Renal pelvis (tissue), 4 donors: ENCODE measurements around the gene SPINT2. TPM values are rescaled to one million over a fixed set of nuclear protein-coding genes. Genes with fewer than 3 reads are reported as not detected.

Experiments used
- DNase-seq: peaks from one replicate; pipeline ENCODE4 v3.0.0-alpha.2; 2013
- polyA plus RNA-seq, 3 donors: library from polyadenylated mRNA; unstranded; fragments of 120-200 nt; gene quantifications; one replicate each; pipeline ENCODE4 v1.2.1, GENCODE V29; 2013; ENCODE audit not compliant: insufficient read length in 3 of 3

SPINT2 gene
- polyA plus RNA-seq, 3 donors, result 371 to 385 (median 383) TPM

DNA sequence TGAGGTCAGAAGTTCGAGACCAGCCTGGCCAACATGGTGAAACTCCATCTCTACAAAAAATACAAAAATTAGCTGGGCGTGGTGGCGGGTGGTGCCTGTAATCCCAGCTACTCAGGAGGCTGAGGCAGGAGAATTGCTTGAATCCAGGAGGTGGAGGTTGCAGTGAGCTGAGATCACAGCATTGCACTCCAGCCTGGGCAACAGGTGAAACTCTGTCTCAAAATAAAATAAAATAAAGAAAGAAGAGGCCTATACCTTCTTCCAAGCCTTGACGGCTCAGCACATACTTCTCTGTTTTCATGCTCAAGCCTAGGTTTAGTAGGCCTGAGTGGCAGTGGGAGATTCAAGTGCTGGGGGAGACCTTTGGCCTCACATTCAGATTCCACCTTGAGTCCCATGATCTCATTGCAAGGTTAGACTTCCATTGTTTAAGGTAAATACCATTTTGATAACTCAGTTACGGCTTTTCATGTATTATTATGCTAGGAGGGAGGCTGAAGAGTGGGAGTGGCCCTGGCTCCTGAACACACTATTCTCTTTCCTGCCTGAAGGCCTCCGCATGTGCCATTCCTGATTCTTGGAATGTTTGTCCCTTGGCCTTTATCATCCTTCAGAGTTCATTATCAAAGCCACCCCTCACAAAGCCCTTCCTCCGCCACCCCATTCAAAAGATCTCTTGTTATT is 1.6 kb upstream of the SPINT2 start:
- no peak for DNase-seq

DNA sequence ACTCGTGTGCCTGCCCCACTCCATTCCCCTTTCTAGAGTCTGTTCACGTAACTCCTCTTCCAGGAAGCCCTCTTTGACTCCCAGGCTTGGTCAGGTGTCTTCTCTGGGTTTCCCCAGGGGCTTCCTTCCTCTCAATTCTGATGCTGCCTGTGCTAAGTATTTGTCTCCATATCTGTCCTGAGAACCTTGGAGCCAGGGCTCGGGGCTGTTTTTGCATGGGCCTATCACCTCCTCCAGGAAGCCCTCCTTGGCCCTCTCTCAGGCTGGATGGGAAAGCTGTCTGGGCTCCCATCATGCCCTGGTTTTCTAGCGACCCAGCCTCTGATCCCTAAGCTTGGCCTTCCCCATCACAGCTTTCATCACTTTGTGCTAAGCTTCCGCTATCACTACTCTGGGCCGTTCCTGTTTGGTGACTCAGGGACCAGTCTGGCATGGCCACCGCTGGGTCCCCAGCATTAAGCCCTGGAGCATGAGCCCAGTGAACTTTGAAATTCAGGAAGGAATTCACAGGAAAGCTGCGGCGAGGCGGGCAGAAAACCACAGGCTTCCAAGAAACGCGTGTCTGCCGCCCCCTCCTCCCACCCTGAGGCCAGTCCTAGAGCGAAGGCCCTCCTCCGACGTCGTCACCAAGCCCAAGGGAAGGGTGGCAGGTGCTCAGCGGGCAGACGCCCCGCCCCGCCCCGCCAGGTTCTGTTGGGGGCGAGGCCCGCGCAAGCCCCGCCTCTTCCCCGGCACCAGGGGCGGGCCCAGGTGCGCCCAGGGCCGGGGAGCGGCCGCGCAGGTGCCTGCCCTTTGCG is 486 bp upstream of the SPINT2 start:
- peak; percentile 73 for DNase-seq

DNA sequence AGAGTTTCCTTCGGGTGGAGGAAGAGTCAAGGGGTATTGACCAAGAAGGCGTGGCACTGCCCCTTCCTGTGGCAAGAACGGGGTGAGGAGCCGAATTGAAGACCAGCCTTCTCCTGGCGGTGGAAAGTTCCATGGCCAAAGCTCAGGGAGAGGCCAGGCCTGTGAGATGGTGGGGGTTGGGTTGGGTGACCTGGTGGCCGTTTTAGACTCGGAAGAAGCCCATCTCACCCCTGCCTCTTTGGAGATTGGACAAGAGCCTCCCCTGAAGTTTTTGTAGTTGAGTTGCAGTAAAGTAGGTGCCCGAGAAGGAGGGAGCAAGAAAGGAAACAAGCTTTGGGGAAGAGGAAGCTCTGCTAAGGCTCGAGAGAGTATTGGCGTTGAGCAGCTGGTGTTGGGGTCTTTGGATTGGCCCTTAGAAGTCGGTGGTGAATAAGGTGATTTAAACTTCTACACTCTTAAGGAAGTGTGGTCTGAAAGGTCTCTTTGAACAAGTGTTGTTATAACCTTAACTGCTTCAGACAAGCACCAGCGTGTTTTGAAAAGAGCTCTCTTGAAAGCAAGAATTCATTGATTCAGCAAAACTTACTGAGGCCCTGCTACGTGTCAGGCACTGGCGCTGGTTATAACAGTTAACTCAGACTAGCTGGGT is 964 bp downstream of the SPINT2 start:
- no peak for DNase-seq

DNA sequence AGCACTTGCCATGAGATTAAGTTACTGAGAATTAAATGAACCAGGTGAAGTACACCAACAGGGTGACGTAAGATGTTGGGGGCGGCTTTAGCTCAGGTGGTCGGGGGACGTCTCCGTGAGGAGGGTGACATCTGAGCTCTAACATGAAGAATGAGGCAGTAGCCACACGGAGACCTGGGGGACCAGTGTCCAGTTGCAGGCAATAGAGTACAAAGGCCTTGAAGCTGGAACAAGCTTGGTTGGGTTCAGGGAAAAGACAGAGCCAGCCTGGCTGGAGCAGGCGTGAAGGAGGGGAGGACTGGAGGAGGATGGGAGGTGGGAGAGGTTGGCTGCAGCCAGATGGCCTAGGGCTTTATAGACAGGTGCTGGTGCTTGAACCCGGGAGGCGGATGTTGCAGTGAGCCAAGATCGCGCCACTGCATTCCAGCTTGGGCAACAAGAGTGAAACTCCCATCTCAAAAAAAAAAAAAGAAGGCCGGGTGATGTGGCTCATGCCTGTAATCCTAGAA is 1.6 kb downstream of the SPINT2 start:
- DNase-seq, result no peak

DNA sequence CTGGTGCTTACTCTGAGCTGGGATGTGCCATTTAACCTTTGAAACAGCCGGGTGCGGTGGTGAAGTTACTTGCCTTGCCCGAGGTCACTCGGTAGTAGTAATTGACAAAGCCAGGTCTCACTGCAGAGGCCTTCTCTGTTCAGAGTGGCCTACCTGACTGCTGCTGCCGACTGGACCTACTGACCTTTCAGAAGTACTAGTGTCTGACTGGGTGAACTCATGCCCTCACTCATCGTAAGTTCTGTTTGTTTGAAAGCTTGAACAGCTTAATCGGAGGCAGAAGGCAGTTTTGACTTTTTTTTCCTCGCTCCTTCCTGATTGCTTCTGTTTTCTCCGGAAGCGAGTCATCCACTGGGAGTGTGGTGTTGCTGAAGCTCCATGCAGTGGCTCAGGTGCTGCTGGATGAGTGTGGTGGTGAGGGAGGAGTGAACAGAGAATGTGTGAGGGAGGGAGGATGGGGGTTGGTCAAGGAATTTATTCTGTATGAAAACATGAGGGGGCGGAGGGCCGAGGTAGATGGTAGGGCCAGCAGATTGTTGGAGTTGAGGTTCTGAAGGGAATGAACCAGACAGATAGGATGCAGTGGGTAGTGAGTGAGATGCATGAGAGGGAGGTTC is 2.7 kb downstream of the SPINT2 start:
- DNase-seq, result no peak

DNA sequence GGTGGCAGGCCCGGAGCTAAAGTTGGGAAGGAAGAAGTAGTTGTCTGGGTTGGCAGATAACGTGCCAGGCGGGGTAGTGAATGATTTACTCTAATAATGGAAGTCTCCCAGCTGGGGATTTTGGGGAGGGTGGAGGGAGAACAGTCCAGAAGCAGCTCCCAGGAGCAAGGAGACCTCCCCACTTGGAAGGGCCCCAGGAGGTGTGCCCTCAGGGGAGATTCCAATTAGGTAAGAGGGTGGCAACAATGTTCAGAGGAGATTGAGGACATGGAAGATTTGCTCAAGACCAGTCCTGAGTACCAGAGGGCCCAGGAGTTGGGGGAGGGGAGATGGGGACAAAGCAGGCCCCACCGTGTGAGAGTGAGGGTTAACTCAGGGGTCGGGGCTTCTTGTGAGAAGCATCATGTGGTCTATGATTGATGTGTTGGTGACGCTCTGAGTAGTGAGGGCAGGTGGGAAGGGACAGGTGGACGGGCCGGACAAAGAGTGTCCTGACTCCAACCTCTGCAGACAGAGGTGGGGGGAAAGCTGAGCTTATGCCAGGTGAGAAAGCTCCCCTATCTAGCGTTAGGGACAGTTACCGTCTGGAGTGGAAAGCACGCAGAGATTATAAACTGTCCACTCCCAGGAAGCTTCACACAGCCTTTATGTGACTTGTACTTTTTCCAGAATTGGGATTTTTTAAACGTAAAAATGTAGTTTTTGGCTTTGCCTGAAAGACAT is 3.5 kb downstream of the SPINT2 start:
- DNase-seq, result no peak

DNA sequence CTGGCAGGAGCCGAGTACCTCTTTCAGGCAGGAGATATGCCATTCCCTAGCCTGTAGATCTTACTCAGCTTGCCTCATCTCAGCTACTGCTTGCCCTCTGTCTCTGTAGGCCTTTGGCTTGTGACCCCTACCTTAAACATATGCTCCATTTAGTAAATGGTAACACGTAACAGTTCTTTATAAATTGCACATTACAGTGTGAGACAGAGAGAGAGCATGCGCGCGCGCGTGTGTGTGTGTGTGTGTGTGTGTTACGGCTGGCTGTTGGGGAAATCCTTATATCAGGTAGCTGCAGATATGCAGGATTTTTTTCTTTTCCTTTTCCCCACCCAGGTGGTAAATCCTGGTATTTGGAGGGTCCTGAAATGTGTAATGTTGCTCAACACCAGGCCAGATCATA is 4.2 kb downstream of the SPINT2 start:
- no peak for DNase-seq

DNA sequence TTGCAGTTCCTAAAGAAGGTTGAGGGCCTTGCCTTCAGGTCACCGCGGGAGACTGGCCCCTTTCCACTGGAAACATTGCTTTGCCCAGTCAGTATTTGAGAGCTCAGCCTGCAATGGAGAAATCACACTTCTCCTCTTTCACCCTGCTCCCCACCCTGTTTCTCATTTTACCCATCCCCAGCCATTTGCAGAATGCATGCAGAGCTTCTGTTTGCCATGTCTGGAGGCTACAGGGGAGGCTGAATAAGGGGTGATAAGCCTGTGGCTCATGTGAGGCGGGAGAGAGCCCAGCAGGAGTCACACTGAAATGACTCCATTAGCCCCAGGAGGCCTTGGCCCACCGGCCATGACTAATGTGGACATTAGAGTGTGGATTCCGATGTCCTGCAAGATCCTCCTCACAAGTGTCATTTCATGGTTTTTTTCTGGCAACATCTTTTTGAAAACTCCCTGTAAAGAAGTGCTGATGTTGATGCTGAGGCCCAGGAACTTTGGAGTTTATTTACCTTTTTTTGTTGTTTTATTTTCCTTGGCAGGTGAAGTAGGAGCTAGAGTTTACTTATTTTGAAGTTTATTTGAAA is 6.3 kb downstream of the SPINT2 start:
- DNase-seq, result no peak

DNA sequence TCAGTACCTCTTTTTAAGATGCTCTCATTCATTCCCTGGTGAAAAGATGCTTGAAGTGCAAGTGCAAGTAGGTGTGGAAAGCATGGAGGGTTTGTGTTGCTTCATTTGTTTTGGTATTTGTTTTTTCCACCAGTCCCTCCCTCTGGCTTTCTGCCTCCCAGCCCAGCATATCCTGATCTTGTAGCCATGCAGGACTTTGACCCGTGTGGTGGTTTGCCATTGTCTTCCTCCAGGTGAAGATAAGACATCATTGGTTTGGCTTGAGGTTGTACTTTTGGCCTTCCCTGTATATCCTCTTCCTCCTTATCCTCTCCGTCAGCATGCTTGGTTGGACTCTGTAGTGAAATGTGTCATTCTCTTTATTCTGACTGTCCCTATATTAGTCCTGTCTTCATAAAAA is 9.1 kb downstream of the SPINT2 start:
- no peak for DNase-seq

DNA sequence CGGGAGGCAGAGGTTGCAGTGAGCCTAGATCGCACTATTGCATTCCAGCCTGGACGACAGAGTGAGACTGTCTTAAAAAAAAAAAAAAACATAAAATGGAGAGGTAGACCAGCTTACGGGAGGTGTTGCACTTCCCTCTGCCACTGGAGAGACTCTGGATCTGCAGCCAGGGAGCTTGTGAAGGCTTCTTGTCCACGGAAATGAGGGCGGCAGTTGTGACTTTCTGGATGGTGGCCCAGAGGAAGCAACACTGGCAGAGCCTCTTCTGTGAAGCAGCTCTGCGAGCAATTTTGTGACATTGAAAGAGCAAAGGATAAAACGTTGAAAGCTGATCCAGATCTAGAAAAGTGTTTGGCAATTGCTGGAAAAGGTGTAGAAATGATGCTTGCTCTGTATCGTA is 10.4 kb downstream of the SPINT2 start:
- no peak for DNase-seq

DNA sequence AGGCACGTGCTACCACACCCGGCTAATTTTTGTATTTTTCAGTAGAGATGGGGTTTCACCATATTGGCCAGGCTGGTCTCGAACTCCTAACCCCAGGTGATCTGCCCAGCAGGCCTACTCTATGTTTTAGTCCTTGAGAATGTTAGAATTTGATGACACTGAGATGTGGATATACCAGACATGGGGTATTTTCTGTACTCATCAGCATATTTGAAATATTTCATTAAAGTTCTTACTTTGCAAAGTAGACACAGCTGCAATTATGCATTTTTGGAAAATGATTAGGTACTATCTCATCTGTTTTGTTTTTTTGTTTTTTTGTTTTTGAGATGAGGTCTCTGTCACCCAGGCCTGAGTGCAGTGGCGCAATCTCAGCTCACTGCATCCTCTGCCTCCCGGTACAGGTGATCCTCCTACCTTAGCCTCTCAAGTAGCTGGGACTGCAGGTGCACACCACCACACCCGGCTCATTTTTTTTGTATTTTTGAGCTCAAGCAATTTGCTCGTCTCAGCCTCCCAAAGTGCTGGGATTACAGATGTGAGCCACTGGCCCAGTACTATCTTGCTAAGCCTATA is 12.7 kb downstream of the SPINT2 start:
- no peak for DNase-seq

DNA sequence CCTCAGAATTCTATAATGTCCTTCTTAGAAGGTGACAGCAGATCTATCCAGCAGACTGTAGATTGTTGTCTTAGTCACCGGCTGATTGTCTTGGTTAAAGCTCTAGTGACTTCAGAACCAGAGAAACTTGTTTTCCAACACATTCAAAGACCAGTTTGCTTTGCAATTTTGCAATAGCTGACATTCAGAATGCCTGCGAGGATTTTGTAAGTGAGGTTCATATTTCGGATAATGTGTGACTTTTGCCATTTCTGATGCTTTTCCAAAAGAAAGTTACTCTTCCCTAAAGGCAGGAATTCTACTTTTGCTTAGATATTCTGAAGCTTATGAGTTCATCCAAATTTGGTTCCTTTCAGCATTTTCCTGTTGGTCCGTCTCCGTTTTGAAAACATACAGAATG is 13.2 kb downstream of the SPINT2 start:
- no peak for DNase-seq

DNA sequence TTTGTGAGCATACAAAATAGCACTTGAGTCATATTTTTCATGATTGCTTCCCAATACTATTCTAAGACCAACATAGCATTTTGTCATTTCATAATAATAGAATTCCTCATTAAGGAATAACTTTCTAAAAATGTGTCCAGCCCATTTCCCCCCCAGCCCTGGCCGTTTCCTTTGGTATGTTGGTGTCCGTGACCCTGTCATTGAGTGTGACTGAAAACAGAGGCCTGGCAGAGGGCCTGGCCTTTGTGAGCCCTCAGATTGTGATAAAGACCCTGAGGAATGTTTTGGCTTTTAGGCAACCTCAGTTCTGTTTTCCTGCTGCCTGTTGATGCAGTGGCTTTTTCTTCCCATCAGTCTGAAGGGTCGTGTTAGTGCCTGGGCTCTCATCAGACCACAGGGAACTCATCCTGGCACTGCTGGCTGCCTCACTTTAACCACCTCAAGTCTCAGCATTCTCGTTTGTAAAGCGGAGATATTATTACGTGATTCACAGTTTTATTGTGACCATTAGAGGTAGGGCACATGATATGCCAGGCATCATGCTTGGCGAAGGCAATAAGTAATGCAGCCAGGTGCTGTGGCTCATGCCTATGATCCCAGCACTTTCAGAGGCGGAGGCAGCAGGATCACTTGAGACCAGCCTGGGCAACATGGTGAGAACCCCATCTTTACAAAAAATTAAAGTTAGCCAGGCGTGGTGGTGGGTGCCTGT is 13.8 kb downstream of the SPINT2 start:
- no peak for DNase-seq

DNA sequence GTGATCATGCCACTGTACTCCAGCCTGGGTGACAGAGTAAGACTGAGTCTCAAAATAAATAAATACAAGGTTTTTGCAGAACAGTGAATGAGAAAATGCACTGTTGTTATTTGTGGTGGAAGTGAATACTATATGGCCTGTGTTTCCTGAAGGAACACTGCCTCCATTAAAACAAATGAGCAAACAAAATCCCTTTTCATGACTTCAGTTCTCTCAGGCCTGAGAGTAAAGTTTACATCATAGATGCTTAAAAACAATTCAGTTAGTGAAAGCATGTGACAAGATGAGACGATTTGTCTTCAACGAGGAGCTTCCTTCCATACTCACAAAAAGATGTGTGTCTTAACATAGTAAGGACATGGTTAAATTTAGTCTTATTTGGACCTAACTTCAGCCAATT is 14.4 kb downstream of the SPINT2 start:
- DNase-seq, result no peak

DNA sequence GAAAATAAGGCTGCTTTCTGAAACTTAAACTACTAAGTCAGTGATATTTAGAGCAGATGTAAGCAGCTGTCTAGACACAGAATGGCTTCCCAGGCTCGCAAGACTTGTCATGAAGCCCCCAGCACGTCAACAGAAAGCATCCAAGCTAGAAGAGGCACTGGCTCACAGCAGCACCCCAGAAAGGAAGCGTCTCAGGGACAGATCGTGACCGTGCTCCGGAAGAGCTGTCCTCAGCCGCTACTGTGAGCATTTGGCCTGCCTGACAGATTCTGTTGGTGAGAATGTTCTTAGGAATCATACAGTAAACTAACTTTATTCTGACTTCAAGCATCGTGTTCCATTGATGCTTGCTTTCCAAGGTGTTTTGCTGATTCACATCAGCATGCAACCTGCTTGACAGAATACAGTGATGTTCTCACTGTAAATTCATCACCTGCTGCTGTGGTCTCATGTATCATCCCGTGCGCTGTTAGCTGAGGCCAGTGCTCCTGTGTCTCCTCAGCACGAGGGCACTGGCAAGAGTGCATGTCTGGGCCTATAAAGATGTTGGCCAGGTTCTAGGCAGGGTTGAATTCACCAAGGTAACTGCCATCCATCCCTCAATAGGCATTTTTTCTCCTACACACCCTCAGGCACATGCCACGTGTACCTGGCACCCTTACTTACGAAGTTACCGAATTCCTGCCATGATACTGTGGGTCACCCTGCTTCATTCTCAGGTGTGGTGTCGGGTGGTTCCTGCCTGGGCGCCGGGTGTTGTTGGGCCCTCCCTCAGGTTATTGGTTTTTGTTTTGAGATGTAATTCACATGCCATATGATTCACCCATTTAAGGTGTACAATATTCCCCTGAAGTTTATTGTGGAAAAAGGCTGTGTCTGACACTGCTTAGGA is 15.9 kb downstream of the SPINT2 start:
- no peak for DNase-seq

DNA sequence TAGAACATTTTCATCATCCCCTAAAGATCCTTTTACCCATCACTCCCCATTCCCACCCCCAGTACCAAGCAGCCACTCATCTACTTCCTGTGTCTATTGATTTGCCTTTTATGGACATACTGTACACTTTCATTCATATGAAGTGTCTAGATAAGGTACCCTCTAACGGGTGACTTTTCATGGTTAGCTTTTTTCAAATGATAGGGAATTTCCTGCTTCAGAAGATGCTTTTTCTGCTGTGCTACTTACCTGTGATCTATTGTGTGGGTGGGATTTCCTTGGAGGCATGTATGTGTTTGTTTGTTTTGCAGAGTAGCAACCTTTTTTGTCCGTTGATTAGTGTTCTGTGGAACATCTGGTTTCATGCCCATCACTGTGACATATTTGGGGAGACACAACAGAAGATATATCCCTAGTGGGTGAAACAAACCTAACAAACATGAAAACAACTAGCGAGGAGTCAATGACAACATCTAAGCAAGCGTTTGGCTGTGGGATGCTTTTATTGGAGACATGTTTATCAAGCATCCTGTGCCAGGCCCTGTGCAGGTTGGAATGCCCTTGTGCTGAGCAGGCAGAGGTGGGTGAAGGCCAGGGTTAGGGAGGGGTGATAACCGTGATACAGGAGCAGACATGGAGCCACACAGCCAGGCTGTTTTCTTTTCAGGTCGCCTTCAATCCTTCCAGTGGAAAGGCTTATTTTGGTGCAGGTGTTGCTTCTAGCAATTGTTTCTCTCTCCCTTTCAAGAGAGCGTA is 17.6 kb downstream of the SPINT2 start:
- no peak for DNase-seq

DNA sequence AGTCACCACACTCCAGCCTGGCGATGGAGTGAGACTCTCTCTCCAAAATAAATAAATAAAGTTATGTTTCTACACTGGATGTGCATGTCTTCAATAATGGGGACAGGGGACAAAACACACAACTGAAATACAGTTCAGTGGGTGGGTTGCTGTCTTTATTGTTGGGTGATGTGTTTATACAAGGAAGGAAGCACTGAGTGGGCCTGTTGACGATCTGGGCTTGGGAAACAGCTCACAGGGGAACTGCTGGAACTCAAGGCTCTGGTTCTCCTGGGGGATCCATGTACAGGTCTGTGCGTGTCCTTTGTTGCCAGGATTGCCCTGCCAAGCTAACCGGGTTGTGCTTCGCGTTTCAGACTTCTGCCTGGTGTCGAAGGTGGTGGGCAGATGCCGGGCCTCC is 18.9 kb downstream of the SPINT2 start:
- no peak for DNase-seq

DNA sequence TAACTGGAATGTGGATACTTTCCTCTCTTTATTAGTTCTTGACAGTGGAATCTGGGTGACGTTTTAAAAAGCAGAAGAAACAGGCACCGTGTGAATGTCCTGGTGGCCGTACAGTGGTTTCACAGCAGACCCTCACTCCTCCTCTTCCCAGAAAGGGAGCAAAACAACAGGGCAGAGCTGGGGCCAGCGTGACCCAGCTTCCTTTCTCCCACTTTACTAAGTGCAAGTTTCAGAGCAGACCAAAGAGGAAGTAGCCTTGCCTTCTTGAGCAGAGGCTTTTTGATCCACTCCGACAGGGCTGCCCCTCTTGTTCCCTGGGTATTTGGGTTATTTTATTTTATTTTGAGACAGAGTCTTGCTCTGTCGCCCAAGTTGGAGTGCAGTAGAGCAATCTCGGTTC is 20.0 kb downstream of the SPINT2 start:
- no peak for DNase-seq

DNA sequence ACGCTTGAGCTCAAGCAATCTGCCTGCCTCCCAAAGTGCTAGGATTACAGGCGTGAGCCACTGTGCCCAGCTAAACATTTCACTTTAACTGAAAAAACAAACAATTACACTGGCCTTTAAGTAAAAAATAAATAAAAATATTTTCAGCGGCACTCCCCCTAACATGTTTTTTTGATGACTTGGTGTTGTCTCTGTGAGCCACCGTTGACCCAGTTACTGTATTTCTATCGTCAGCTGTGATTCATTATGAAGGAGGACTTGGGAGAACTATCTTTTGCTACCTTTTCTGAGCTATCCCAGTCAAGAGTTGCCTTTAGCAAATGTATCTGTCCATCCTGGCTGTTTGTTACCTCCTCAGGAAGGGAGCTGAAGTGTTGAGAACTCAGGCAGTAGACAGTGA is 21.2 kb downstream of the SPINT2 start:
- no peak for DNase-seq
